Mucosa of stomach (tissue), 1 donor: ENCODE results near the gene OR8J3.

Experiments used
- H3K27me3 ChIP-seq: one replicate; pipeline ENCODE4 v1.7.0; 2013; ENCODE audit warnings: mild to moderate bottlenecking, low read length; ENCODE audit not compliant: control insufficient read depth, insufficient read depth
- H3K36me3 ChIP-seq: one replicate; pipeline ENCODE4 v1.7.0; 2013; ENCODE audit warnings: low read length; ENCODE audit not compliant: control insufficient read depth, insufficient read depth
- H3K4me1 ChIP-seq: one replicate; pipeline ENCODE4 v1.7.0; 2013; ENCODE audit warnings: mild to moderate bottlenecking, low read length; ENCODE audit not compliant: control insufficient read depth, insufficient read depth
- H3K4me3 ChIP-seq: one replicate; pipeline ENCODE4 v1.7.0; 2013; ENCODE audit warnings: low read length
- H3K9ac ChIP-seq: one replicate; pipeline ENCODE4 v1.7.0; 2013; ENCODE audit warnings: mild to moderate bottlenecking, low read length, moderate library complexity
- H3K9me3 ChIP-seq: one replicate; pipeline ENCODE4 v1.7.0; 2013; ENCODE audit warnings: mild to moderate bottlenecking, low read length, moderate library complexity; ENCODE audit not compliant: control insufficient read depth
- donor health status: Pancreatic carcinoma.

OR8J3 gene

GRCh38 chr11:56093008-56093407 lies 47.0 kb downstream of the OR8J3 start, which contains the start of gene OR8I2:
TSS of gene OR8I2 (plus strand) at chr11:56093308. CDS start at chr11:56093308, 0 bp downstream.
- no peak within 1 kb of the TSS for H3K9ac ChIP-seq
- H3K36me3 ChIP-seq, result no peaks in the 10 kb centered on the region
- no peaks in the 10 kb centered on the region for H3K27me3 ChIP-seq
- no peaks in the 10 kb centered on the region for H3K4me1 ChIP-seq
- no peak within 1 kb of the TSS for H3K4me3 ChIP-seq
- H3K9me3 ChIP-seq, result no peaks in the 10 kb centered on the region

DNA sequence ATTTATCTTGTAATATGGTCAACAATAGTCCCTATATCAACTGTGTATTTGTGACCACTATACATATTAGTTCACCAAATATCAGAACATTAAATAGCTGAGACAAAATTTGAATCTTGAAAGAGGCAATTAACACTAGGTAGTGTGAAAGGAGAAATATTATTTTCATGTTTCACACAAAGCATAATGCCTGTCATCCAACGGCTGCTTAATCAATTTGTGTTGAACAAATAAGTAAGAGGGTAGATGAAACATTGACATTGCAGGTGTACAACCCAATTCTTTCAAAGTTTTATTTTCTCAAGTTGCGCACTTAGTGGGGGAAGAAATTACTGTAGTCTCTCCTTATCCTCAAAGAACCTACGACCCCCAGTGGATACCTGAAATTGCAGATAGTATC lies 50.3 kb downstream of the OR8J3 start:
- Histone ChIP-seq H3K4me3 (no peak overlapping the region), H3K4me1 (no peaks in the 10 kb centered on the region), H3K36me3 (no peaks in the 10 kb centered on the region), H3K9me3 (no peaks in the 10 kb centered on the region), H3K9ac (no peak overlapping the region), H3K27me3 (no peaks in the 10 kb centered on the region)
